ENCODE measurements around the gene GOLGA6C. TPM values are rescaled to one million over a fixed set of nuclear protein-coding genes. Genes with fewer than 3 reads are reported as not detected.

GOLGA6C gene
- total RNA-seq, 3 donors from 2014 or later (not counting 1 experiment from before 2014, with no cell fraction given) = not detected

- DNase-seq = no peak
- H3K9me3 Mint-ChIP-seq = no peaks in the 10 kb centered on the region
Observed at GRCh38 chr15:75234191-75234810, 23.8 kb upstream of the GOLGA6C start.

DNA sequence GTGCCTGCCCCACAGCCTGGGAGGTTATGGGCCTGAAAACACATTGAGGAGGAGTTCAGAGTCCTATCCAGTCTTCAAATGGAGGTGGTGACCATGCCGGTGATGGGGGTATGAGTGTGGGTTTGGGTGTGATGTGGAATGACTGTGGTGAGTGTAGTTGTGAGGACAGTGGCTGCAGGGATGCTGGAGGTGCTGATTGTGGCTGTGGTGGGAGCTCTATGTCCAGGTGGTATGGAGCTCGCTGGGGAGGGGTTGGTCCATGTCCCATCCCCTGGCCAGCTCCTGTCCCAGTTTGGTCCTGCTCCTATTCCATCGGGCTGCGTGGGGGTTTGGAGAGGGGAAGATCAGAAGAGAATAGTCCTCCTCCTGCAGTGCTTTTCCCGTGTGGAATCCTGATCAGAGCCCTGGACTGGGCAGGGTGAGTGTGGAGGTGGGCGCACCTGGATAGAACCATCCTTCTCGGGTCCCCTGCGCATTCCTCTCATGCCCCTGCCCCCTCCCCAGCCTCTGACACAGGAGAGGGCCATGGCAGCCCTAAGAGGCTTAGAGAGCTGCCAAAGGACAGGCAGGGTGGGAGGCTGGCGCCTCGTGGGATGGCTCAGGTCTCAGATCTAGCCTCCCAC, 23.0 kb upstream of the GOLGA6C start:
- no peaks in the 10 kb centered on the region for H3K36me3 Mint-ChIP-seq
- no peak overlapping the region for H3K27ac Mint-ChIP-seq
- DNase-seq (no peak), ATAC-seq (no peak)
- intact Hi-C loops (cut with micrococcal nuclease) = no loop called here
- Histone ChIP-seq H3K27me3 (ENCODE audit: control insufficient read depth, insufficient read depth, low read length) (no peaks in the 10 kb centered on the region), H3K36me3 (ENCODE audit: control insufficient read depth, insufficient read depth, low read length) (no peaks in the 10 kb centered on the region), H3K27ac (ENCODE audit: low read length) (no peak overlapping the region), H3K4me1 (ENCODE audit: control insufficient read depth, insufficient read depth, low read length) (no peaks in the 10 kb centered on the region), H3K4me3 (ENCODE audit: low read length) (no peak overlapping the region), H3K9me3 (ENCODE audit: control insufficient read depth, insufficient read depth, low read length) (no peaks in the 10 kb centered on the region)
- no peaks in the 10 kb centered on the region for H3K9me3 Mint-ChIP-seq
- peaks cover 5% of the 10 kb centered on the region in 2 donors for H3K27me3 Mint-ChIP-seq (ENCODE audit: low read depth in 2 of 2)
- H3K4me1 Mint-ChIP-seq = no peaks in the 10 kb centered on the region
- 77% methylated on average over 10 of the region's 10 CpGs for WGBS (ENCODE audit: insufficient coverage)
- TF ChIP-seq CTCF (IDR thresholded peaks at IDR 0.05) = no peak
- no peak overlapping the region for H3K4me3 Mint-ChIP-seq

More at GRCh38 chr15:75234191-75234810, 23.8 kb upstream of the GOLGA6C start:
- Histone ChIP-seq H3K27me3 (ENCODE audit: control insufficient read depth, insufficient read depth, low read length) (no peaks in the 10 kb centered on the region), H3K9me3 (ENCODE audit: control insufficient read depth, insufficient read depth, low read length) (no peaks in the 10 kb centered on the region), H3K27ac (ENCODE audit: low read length) (no peak overlapping the region), H3K4me1 (ENCODE audit: control insufficient read depth, insufficient read depth, low read length) (no peaks in the 10 kb centered on the region), H3K4me3 (ENCODE audit: low read length) (no peak overlapping the region), H3K36me3 (ENCODE audit: control insufficient read depth, insufficient read depth, low read length) (no peaks in the 10 kb centered on the region)
- Mint-ChIP-seq H3K27me3 (ENCODE audit: low read depth in 2 of 2) (peaks cover 5% of the 10 kb centered on the region in 2 donors), H3K4me3 (no peak overlapping the region), H3K27ac (no peak overlapping the region), H3K4me1 (no peaks in the 10 kb centered on the region), H3K36me3 (no peaks in the 10 kb centered on the region)
- WGBS (ENCODE audit: insufficient coverage) = 95% methylated on average over 4 of the region's 5 CpGs
- intact Hi-C loops (cut with micrococcal nuclease) = no loop called here
- TF ChIP-seq CTCF (IDR thresholded peaks at IDR 0.05) = no peak
- ATAC-seq = no peak

DNA sequence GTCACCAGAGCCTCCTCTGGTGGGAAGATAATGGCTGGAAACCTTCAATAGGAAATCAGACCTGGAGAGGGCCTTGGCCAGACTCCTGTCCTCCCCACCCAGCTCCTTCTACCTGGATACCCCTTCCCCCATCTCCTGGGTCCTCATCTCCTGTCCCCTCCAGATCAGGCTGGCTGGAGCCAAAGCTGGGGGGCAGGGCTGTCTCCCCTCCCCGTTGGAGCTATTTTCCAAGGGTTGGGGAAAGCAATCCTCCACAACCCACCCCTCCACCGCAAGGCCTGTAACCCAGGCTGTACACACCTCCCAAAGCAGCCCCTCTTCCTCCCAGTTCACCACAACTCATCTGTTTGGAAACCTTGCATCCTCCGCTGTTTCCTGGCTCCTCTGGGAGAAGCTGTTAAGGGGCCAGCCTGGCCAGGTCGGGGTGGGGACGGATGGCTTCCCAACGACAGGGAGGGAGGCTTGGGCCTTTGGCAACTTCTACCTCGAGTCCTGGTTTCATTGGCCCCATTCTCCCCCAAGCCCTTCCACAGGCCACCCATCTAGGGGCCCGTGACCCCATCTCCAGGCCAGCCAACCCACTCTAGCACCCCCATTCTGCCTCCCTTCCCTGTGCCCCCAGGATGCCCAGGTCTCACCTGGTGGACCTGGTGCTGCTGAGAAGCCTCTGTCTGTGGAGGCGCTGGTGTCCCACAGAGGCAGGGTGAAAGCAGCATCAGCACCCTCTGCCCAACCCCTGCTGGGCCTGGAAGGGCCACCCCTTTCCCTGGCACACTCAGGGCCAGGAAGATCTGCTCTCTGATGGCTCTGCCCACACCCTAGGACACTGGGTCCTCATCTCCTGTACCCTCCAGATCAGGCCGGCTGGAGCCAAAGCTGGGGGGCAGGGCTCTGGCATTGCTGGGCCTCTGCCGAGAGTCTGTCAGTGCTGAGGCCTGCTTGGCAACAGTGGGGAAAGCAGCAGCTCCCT, 22.1 kb upstream of the GOLGA6C start:
- Mint-ChIP-seq H3K36me3 (no peaks in the 10 kb centered on the region), H3K27ac (no peak overlapping the region), H3K4me3 (no peak overlapping the region), H3K4me1 (no peaks in the 10 kb centered on the region), H3K27me3 (ENCODE audit: low read depth in 2 of 2) (peaks cover 5% of the 10 kb centered on the region in 2 donors), H3K9me3 (no peaks in the 10 kb centered on the region)
- no peak overlapping the region for H3K4me3 ChIP-seq (ENCODE audit: low read length)
- ATAC-seq (no peak), DNase-seq (no peak)
- intact Hi-C loops (cut with micrococcal nuclease) = no loop called here
- WGBS (ENCODE audit: insufficient coverage) = 83% methylated on average over 11 of the region's 11 CpGs
- no peaks in the 10 kb centered on the region for H3K36me3 ChIP-seq (ENCODE audit: control insufficient read depth, insufficient read depth, low read length)
- no peaks in the 10 kb centered on the region for H3K27me3 ChIP-seq (ENCODE audit: control insufficient read depth, insufficient read depth, low read length)
- H3K27ac ChIP-seq (ENCODE audit: low read length) = no peak overlapping the region
- no peak for TF ChIP-seq CTCF (IDR thresholded peaks at IDR 0.05)
- H3K9me3 ChIP-seq (ENCODE audit: control insufficient read depth, insufficient read depth, low read length) = no peaks in the 10 kb centered on the region
- H3K4me1 ChIP-seq (ENCODE audit: control insufficient read depth, insufficient read depth, low read length) = no peaks in the 10 kb centered on the region

Data from natural killer cell (primary cell).